Activated T-cell treated with anti-CD3 and anti-CD28 coated beads, Interleukin-2, amount 50 U/mL, for 4 hours (primary cell): ENCODE data around the gene AMBRA1. TPM values are rescaled to one million over a fixed set of nuclear protein-coding genes. Genes with fewer than 3 reads are reported as not detected.

ENCODE experiments used
- ATAC-seq, 2 donors: fragments of 200-7000 bp; cut with Tn5 transposase; one replicate each; pipeline ENCODE4 v1.10.0; 2021
- DNase-seq: peaks from one replicate; pipeline ENCODE4 v3.0.0-alpha.2; 2020
- H3K27me3 Mint-ChIP-seq: one replicate; pipeline ENCODE4 v1.8.0; 2021; ENCODE audit warnings: low read depth, mixed read lengths
- H3K36me3 Mint-ChIP-seq: one replicate; pipeline ENCODE4 v1.8.0; 2022; ENCODE audit warnings: mixed read lengths; ENCODE audit not compliant: insufficient read depth
- H3K4me1 Mint-ChIP-seq: one replicate; pipeline ENCODE4 v1.8.0; 2021; ENCODE audit warnings: low read depth, mixed read lengths
- H3K4me3 Mint-ChIP-seq: one replicate; pipeline ENCODE4 v1.8.0; 2021; ENCODE audit warnings: mild to moderate bottlenecking, moderate library complexity, mixed read lengths
- H3K9me3 Mint-ChIP-seq: one replicate; pipeline ENCODE4 v1.8.0; 2021; ENCODE audit warnings: mixed read lengths
- total RNA-seq, 3 donors: library from RNA; stranded (reverse); gene quantifications; one replicate each; pipeline ENCODE4 v1.2.1, GENCODE V29; 2021

The AMBRA1 gene
- total RNA-seq, 3 donors from 2014 or later: 30.7 to 36.1 (median 31.7) TPM

GRCh38 chr11:46388619-46389449 lies 205.0 kb downstream of the AMBRA1 start:
- peaks cover 67% of the 10 kb centered on the region for H3K27me3 Mint-ChIP-seq
- DNase-seq (no peak), ATAC-seq (no peak)
- H3K4me3 Mint-ChIP-seq: no peak overlapping the region
- H3K9me3 Mint-ChIP-seq: no peaks in the 10 kb centered on the region
- H3K36me3 Mint-ChIP-seq: no peaks in the 10 kb centered on the region
- H3K4me1 Mint-ChIP-seq: peaks cover 16% of the 10 kb centered on the region

GRCh38 chr11:46387919-46388618 lies 205.8 kb downstream of the AMBRA1 start:
- Mint-ChIP-seq H3K4me3 (no peak overlapping the region), H3K4me1 (peaks cover 14% of the 10 kb centered on the region), H3K36me3 (no peaks in the 10 kb centered on the region), H3K9me3 (no peaks in the 10 kb centered on the region), H3K27me3 (peaks cover 69% of the 10 kb centered on the region)
- ATAC-seq (peak in 1 of 2 donors; percentile 5), DNase-seq (no peak)

GRCh38 chr11:46387456-46387855 lies 206.4 kb downstream of the AMBRA1 start:
- no peak overlapping the region for H3K4me3 Mint-ChIP-seq
- H3K4me1 Mint-ChIP-seq: peaks cover 9% of the 10 kb centered on the region
- no peak for ATAC-seq
- no peaks in the 10 kb centered on the region for H3K36me3 Mint-ChIP-seq
- peaks cover 67% of the 10 kb centered on the region for H3K27me3 Mint-ChIP-seq
- H3K9me3 Mint-ChIP-seq: no peaks in the 10 kb centered on the region
- no peak for DNase-seq

- Mint-ChIP-seq H3K36me3 (no peaks in the 10 kb centered on the region), H3K4me1 (peaks cover 13% of the 10 kb centered on the region), H3K9me3 (no peaks in the 10 kb centered on the region), H3K4me3 (no peak overlapping the region), H3K27me3 (peaks cover 72% of the 10 kb centered on the region)
- DNase-seq (no peak), ATAC-seq (no peak)
Measured at GRCh38 chr11:46386674-46387073, 207.1 kb downstream of the AMBRA1 start.

- no peak overlapping the region for H3K4me3 Mint-ChIP-seq
- no peaks in the 10 kb centered on the region for H3K9me3 Mint-ChIP-seq
- ATAC-seq: no peak
- H3K36me3 Mint-ChIP-seq: no peaks in the 10 kb centered on the region
- peaks cover 13% of the 10 kb centered on the region for H3K4me1 Mint-ChIP-seq
- H3K27me3 Mint-ChIP-seq: peaks cover 72% of the 10 kb centered on the region
- no peak for DNase-seq
Measured at GRCh38 chr11:46386005-46386578, 207.7 kb downstream of the AMBRA1 start.

- H3K4me3 Mint-ChIP-seq: no peak overlapping the region
- no peaks in the 10 kb centered on the region for H3K9me3 Mint-ChIP-seq
- no peak for ATAC-seq
- peaks cover 67% of the 10 kb centered on the region for H3K27me3 Mint-ChIP-seq
- H3K36me3 Mint-ChIP-seq: no peaks in the 10 kb centered on the region
- DNase-seq: no peak
- peaks cover 14% of the 10 kb centered on the region for H3K4me1 Mint-ChIP-seq
Measured at GRCh38 chr11:46385169-46386004, 208.4 kb downstream of the AMBRA1 start.

- Mint-ChIP-seq H3K9me3 (no peaks in the 10 kb centered on the region), H3K4me3 (no peak overlapping the region), H3K36me3 (no peaks in the 10 kb centered on the region), H3K27me3 (peaks cover 55% of the 10 kb centered on the region), H3K4me1 (peaks cover 11% of the 10 kb centered on the region)
- DNase-seq (no peak), ATAC-seq (no peak)
Measured at GRCh38 chr11:46383974-46384701, 209.7 kb downstream of the AMBRA1 start.

- no peak for ATAC-seq
- H3K9me3 Mint-ChIP-seq: no peaks in the 10 kb centered on the region
- no peaks in the 10 kb centered on the region for H3K36me3 Mint-ChIP-seq
- DNase-seq: no peak
- H3K27me3 Mint-ChIP-seq: peaks cover 48% of the 10 kb centered on the region
- no peak overlapping the region for H3K4me3 Mint-ChIP-seq
- peaks cover 11% of the 10 kb centered on the region for H3K4me1 Mint-ChIP-seq
Measured at GRCh38 chr11:46383404-46383758, 210.4 kb downstream of the AMBRA1 start.

- H3K36me3 Mint-ChIP-seq: peaks cover 2% of the 10 kb centered on the region
- ATAC-seq (no peak), DNase-seq (no peak)
- no peaks in the 10 kb centered on the region for H3K9me3 Mint-ChIP-seq
- no peak overlapping the region for H3K4me3 Mint-ChIP-seq
- H3K4me1 Mint-ChIP-seq: peaks cover 9% of the 10 kb centered on the region
- peaks cover 45% of the 10 kb centered on the region for H3K27me3 Mint-ChIP-seq
Measured at GRCh38 chr11:46382646-46383403, 211.0 kb downstream of the AMBRA1 start.

GRCh38 chr11:46381819-46382645 lies 211.8 kb downstream of the AMBRA1 start:
- H3K36me3 Mint-ChIP-seq: peaks cover 9% of the 10 kb centered on the region
- peak; percentile 22 to 24 for ATAC-seq
- no peak for DNase-seq
- H3K4me3 Mint-ChIP-seq: peak overlapping the region; percentile 74
- peaks cover 39% of the 10 kb centered on the region for H3K27me3 Mint-ChIP-seq
- H3K4me1 Mint-ChIP-seq: peaks cover 9% of the 10 kb centered on the region
- H3K9me3 Mint-ChIP-seq: no peaks in the 10 kb centered on the region

GRCh38 chr11:46381048-46381818 lies 212.6 kb downstream of the AMBRA1 start, which contains the start of gene MDK:
Gene MDK (plus strand): TSS chr11:46381669. CDS start chr11:46382058, 389 bp downstream.
- peak; percentile 8 to 18 for ATAC-seq
- no peaks in the 10 kb centered on the region for H3K9me3 Mint-ChIP-seq
- H3K27me3 Mint-ChIP-seq: peaks cover 31% of the 10 kb centered on the region
- peaks cover 13% of the 10 kb centered on the region for H3K36me3 Mint-ChIP-seq
- no peak for DNase-seq
- H3K4me3 Mint-ChIP-seq: peak within 1 kb of the TSS; percentile 75
- peaks cover 7% of the 10 kb centered on the region for H3K4me1 Mint-ChIP-seq
